NB4 (cell line): Measurements from ENCODE around the gene SPIB.
A peak's percentile ranks its signal among the peaks of the same experiment; 100 is the strongest.

ENCODE experiments used
- CTCF ChIP-seq: IDR thresholded peaks from one replicate; pipeline ENCODE4 v1.5.1; 2012; ENCODE audit warnings: low read depth, low read length
- MAX ChIP-seq: IDR thresholded peaks from 2 replicates; pipeline ENCODE4 v1.6.1; 2011; ENCODE audit warnings: low read depth, low read length
- POLR2A ChIP-seq: IDR thresholded peaks from 2 replicates; pipeline ENCODE4 v1.6.1; 2011; ENCODE audit warnings: mild to moderate bottlenecking; ENCODE audit not compliant: insufficient read length; ENCODE audit errors: extremely low read depth

GRCh38 chr19:50383852-50384684, 34.7 kb upstream of the SPIB start, which contains the start of gene POLD1:
- TF ChIP-seq CTCF (no peak), POLR2A (peak; percentile 57), MAX (peak; percentile 79)
